GM19463 (cell line): ENCODE results near the gene CGREF1.

Source experiments
- ATAC-seq: cut with Tn5 transposase; IDR thresholded peaks from one replicate; pipeline ENCODE4 v1.9.1; 2021; ENCODE audit warnings: mild to moderate bottlenecking, moderate library complexity; ENCODE audit not compliant: unreplicated experiment

Gene CGREF1, protein sequence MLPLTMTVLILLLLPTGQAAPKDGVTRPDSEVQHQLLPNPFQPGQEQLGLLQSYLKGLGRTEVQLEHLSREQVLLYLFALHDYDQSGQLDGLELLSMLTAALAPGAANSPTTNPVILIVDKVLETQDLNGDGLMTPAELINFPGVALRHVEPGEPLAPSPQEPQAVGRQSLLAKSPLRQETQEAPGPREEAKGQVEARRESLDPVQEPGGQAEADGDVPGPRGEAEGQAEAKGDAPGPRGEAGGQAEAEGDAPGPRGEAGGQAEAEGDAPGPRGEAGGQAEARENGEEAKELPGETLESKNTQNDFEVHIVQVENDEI

DNA sequence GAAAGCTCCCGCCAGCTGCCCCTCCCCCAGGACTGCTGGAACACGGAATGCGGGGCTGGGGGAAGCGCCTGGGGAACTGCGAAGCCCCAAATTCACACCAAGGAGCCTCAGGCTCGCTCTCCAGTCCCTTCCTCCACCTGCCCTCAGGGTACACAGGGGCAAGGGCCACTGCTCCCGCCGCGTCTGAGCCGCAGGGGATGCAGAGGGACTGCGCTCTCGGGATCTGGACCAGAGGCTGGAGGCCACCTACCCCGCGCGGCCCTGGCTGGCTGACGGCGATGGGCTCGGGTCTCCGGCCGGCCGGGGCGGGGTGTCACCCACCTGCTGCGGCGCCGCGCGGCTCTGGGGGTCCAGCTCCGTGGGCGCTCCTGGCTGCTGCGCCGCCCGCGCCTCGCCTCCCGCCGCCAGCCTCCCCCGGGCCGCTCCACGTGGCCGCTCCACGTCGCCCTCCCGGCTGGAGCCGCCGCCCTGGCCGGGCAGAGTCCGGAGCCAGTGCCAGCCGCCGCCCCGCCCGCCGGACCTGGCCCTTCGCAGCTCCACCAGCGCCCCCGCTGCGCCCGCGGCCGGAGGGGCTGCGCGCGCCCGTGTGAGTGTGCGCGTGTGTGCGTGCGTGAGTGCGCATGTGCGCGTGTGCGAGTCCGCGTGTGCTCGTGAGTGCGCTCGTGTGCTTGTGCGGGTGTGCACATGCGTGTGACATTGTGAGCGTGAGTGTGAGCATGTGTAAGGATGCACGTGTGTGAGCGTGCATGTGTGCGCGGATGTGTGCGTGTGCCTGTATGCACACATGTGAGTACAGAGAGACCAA, at the start of gene CGREF1:
TSS of gene CGREF1 (minus strand) at position 604 of the 805 bp plus-strand sequence. CDS start 14,762 bp downstream, outside the sequence.
- no peak for ATAC-seq

DNA sequence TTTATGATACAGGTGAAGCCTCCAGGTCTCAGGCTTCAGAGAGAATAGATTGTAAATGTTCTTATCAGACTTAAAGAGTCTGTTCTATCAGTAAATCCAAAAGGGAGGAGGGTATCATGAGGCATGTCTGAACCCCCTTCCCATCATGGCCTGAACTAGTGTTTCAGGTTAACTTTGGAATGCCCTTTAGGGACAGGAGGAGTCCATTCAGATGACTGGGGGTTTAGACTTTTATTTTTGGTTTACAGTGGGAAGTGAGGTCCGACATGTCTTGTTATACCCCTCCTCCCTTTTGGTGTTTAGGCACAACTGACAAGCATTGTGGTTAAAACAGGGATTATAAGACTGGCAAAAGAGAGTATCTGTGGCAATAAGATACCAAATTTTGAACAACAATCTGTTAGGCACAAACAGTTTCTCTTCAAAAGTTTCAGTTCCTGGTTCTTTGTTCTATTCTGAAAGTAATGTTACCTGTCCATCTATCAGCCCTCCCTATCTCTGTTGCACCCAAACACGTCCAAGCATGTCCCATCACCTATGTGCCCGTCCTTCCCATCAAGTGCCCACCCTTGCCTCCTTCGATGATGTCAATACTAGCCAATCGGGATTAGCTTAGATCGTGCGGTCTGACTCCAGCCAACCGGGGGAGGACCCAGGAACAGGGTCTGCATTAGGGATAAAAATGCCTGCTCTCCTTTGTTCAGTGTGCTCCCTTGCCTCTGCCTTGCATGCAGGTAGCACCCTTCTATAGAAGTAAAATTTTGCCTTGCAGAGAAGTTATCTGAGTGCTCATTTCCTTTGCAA, 46.2 kb upstream of the CGREF1 start:
- no peak for ATAC-seq

DNA sequence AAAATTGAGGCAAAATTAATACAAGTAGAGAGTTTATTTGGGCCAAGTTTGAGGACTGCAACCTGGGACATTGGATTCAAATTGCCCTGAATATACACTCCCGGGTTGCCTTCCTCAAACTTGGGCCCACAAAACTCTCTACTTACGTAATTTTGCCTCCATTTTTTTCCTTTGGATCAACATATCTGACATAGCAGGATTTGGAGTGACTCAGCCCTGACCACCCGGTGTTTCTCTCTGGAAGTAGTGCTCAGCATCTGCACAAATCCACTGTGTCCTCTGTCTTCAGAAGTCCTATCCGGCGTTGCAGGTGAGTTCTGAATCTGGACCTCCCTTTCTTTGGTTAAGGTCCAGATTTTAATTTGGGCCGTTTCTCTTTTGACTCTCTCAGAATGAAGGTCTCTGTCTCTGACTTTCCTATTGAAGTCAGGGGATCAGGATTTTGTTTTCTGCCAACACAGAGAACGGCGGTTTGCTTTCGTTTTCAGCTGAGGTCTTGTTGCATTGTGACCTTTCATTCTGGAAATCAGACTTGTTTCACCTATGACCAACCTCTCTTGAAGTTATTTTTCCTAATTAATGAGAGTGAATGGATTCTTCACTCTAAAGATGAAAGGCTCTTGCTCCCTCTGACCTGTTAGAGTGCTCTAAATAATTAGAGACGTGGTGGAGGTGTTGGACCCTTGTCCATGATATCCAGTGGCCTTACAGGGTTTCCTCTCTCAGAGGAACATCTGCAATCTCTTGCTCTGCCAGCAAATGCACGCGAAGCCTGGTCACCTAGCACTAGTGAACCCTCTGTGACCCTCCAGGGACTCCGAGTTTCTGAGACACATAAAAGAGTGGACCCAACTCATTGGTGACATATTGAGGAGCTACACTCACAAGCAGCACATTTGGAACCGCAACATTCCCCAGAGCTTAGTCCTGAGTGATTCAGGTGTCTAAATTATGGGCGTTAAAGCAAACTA, 43.5 kb upstream of the CGREF1 start:
- ATAC-seq, result no peak

DNA sequence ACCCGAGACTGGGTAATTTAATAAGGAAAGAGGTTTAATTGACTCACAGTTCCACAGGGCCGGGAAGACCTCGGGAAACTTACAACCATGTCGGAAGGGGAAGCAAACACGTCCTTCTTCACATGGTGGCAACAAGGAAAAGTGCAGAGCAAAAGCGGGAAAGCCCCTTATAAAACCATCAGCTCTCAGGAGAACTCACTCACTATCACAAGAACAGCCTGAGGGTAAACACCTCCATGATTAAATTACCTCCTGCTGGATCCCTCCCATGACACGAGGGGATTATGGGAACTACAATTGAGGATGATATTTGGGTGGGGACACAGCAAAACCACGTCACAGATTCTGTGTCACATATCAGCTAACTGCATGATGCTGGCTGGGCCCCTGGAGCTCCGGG, 41.3 kb upstream of the CGREF1 start:
- ATAC-seq, result no peak

DNA sequence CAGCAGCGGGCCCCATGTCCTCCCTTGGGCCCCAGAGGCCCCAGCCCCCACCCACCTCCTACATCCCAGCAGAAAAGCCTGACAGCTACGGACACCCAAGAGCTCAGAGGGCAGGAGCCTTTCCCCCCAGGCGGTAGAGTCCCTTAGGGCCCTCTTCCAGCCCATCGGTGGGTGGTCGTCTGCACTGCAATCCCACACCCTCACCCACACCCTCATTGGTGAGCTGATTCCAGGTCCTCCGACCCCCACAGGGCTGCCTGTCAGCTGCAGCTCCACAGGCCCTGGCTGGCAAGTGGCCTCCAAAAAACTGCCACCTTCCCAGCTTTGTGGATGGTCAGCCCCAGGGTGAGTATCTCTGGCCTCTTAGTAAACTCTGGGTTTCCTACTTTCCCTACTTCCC, 40.3 kb upstream of the CGREF1 start:
- no peak for ATAC-seq

DNA sequence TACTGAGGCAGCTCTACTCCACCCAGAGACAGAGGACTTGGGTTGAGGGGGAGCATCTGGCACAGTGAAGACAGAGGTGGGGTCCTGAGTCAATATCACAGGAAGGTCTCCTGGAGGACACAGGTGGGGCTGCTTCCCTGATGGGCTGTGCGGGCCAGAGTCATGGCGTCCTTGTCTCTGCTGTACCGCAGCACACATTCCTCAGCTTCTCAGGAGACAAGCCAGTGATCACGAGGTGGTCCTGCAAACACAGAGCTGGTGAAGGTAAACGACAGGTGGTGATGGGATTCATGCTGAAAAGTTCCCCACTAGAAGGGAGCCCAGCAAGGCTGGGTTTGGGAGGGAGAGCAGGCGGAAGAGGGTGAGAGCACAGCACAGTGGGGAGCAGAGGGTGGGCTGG, 39.5 kb upstream of the CGREF1 start:
- ATAC-seq, result no peak

DNA sequence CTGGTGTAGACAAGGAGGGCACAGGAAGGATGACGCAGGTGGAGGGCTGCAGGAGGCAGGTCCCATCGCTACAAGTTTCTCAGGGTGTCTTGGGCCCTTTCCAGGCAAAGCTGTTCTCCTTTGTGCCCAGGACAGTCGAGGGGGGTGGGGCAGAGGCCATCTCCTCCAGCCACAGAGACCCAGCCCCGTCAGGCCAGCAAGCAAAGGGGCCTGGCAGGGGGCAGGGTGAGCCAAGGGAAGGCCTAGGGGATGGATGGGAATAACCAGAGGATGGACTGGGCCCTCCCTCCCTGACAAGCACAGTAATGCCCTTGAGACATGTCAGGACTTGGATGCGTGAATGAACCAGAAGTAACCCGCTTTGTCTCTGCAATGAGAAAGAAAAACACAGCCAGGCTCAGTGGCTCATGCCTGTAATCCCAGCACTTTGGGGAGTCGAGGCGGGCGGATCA, 36.2 kb upstream of the CGREF1 start:
- ATAC-seq, result no peak

DNA sequence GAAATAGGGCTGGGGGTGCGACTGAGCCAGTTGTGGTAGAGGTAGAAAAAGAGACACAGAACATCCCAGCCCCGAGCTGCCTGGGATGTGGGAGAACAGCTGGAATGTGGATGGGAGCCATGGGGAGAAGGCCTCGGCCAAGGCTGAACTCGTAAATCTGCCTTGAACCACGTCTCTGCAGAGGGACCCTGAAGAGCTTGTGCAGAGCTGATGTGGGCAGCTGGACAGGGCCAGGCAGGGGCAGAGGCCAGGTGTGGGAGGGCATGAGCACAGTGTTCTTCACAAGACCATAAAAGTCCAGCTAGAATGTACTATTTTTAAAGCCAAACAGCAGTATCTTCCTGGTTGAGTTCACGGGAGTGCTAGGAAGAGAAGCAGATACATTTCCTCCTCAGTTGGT, 35.6 kb upstream of the CGREF1 start:
- no peak for ATAC-seq

DNA sequence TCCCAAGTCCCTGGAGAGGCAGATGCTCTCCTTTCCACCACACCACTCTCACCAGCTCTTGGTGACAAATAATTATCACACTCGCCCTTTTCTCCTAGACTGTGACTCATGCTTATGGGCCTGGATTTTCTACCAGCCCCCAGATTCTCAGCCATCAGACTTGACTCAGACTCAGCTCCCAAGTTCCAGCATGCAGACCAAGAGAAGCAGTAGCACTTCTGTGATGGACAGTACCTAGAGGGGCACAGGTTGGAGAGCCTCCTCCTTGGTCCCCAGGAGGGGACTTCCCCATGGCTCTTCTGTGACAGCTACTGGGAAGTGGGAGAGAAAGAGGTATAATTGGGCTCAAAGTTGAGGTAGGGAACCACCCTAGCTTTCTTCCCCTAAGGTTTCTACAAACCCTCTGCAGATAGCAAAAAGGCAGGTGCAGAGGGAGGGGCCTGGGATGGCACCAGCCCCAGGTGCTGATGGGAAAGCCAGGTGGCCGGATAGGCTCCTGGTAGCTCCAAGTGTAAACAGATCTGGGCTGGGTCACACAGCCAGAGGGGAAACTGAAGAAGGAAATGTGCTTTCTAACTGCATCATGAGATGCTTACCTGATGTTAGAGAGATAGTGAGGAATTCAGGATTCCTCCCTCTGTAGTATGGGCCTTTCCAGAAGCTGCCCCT, 34.0 kb upstream of the CGREF1 start:
- no peak for ATAC-seq

DNA sequence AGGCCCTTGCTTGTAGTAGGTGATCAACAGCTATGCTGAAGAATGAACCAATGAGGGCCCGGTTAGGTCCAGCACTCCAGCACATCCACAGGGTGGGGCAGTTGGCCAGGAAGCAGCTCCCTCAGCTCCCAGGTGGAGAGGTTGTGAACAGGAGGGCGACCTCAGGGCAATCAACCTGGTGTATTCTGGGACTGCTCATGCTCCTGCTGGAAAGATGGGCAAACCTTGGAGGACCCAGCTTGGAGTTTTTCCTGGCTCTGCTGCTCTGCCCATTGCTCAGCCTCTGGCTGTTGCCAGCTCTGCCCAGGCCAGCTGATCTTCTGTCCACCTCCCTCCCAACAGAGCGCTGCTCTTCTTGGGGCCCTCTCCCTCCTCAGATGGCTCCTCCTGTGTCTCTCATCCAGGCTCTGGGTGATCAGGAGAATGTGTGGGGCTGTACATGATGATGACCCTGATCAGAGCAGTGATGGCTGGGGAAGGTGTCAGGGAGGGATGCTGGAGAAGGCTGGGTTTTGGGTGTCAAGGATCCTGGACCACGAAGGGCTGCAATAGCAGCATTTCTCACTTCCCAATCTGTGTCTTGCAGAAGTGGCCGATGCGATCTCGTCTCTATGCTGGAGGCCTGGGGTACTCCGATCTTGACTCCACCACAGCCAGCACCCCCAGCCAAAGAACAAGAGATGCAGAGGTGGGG, 33.3 kb upstream of the CGREF1 start:
- no peak for ATAC-seq

DNA sequence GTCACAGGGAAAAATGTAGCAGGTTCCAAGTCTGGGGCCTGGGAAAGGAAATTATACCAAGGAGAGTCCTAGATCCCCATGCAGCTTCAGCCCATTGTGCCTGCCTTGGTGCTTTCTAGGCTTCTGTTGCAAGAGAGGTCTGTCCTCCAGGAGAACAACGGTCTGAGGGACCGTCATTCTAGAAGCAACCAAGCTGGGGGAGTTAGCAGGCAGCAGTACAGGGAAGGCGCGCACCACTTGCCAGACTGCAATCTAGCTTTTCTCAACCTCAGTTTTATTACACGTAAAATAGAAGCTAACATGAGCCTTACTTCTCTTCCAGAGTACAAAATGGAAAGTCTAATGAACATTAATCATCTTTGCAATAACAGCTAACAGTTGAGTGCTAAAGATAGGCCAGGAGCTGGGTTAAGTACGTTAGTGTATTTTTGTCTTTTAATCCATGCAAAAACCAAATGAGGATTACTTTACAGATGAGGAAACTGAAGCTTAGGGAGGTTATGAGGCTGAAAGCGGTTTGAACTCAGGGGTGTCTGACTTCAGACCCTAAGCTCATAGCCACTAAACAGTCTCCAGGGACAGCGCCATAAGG, 31.8 kb upstream of the CGREF1 start:
- ATAC-seq, result no peak

DNA sequence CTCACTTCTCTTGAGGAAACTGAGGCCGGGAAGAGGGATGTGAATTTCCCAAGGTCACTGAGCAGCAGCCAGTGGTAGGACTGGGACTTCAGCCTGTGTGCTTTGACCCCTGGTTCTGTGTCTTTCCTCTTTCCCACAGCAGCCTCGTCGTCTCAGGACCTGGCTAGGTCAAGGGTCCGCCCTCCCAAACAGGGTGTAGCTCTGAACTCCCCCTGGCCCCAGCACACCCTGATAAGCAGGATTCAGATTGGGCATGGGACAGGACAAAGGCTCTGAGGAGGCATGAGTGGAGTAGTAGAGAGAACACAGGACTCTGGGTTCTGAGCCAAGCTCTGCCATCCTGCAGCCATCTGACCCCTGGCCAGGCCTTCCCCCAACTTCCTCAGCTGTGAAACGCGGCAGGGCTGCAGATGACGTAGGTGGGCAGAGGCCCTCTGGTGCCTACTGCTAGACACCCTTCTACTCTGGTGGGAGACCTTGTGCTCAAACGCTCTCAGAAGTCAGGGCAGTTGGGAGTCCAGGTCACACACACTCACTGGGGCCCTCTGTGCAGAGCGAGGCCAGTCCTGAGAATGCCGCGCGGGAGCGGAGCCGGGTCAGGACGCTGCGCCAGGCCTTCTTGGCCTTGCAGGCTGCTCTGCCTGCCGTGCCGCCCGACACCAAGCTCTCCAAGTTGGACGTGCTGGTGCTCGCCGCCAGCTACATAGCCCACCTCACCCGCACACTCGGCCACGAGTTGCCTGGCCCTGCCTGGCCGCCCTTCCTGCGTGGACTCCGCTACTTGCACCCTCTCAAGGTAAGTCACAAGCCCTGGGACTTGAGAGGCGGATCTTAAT, 30.9 kb upstream of the CGREF1 start:
- no peak for ATAC-seq

DNA sequence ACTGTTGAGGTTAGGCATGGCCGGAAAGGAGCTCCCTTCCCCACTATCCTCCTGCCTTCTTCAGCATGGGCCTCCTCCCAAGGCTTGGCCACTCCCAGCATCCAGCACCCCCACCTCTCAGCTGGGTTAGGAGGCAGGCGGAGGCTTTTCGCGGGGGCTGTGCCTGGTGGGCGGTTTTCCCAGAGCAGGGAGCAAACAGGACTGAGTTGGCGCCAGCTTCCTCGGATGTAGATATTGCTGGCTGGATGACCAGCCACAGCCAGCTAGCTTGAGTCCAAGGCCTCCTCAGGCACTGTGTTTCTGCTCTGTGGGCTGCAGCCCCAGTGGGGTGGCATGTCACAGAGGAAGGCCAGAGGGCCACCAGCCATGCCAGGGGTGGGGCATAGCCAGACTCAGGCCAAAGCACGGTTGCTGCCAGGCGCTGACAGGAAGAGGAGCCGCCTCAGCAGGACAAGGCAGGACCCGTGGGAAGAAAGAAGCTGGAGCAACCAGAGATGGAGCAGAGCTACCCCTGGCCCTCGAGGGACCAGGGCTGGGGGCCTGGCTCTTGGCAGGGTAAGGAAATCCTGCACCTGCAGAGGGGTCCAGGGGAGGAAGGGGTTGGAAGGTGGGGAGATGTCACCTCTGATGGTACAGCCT, 30.0 kb upstream of the CGREF1 start, which contains the start of gene TCF23:
TSS of gene TCF23 (plus strand) at position 204 of the 639 bp plus-strand sequence. CDS start at position 334, 130 bp downstream.
- no peak for ATAC-seq

DNA sequence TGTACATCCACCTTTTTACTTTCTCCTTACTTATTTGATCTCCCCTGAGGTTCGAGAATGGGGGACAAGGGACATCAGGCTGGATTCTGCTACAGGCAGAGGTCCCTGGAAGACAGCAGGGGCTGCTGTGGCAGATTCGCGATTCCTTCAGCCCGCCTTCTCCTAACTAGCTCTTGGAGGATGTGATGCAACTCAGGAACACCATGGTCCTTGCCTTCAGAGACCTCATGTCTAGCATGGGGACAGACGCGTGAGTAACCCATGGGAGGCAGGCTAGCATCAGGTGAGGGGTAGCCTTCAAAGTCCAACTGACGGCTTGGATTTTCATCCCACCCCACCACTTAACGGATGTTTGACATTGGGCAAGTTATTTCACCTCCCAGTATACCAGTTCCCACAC, 29.0 kb upstream of the CGREF1 start:
- ATAC-seq, result no peak

DNA sequence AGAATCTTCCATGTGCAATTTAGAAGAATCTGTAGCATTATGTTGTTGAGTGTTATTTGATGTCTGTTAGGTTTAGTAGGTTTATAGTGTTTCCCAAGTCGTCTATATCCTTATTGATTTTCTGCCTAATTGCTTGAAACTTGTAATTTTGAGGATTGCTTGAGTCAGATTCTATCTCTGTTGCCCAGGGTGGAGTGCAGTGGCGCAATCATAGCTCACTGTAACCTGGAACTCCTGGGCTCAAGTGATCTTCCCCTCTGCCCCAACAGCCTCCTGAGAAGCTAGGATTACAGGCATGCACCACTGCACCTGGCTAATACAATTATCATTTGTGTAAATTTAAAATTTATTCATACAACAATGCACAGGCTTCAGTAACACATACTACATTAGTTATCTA, 26.8 kb upstream of the CGREF1 start:
- ATAC-seq, result no peak

DNA sequence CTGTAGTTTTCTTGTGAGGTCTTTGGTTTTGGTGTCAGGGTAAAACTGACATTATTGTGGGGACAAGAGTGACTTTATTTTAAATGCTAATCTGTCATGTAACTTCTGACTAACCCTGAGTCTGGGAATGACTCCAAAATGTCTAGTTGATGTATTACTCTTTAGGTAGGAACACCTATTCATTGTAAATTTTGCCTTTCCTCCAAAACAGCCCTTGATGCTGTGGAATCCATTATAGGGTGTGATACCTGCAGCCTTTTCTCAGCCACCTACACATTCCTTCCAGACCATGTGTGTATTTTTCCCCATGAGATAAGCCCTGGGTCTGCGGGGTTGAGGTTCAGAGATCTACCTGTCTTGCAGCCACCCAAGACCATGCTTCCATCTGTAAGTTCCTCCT, 24.4 kb upstream of the CGREF1 start:
- ATAC-seq, result no peak

DNA sequence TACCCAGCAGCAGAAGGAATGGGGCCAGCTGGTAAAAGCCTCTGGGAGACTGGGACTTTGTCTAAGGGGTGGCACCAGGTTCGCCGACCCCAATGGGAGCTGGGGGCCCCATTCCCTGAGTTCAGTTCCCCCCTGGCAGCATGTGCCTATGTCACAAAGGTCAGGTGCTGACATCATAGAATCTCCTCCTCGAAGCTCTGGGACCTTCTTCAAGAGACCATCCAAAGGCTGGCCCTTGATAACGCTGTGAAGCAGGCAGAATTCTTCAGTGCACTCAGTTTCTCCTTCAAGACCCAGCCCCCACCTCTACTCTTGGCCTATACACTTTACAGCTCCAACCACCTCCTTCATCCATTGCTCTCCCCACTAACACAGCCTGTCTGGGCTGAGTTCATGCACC, 20.4 kb upstream of the CGREF1 start, which contains the start of gene PRR30:
TSS of gene PRR30 (minus strand) at position 101 of the 400 bp plus-strand sequence. CDS start 1,081 bp downstream, outside the sequence.
- no peak for ATAC-seq
